GM21381 (cell line): ENCODE measurements around the gene LRRTM2.
"Not testable (repeated sequence)": the region's sequence is repeated elsewhere in the genome, so short reads cannot be mapped to it uniquely, and the experiment has no call there.

Source experiments
- ATAC-seq: cut with Tn5 transposase; IDR thresholded peaks from one replicate; pipeline ENCODE4 v1.9.1; 2021; ENCODE audit warnings: mild to moderate bottlenecking, moderate library complexity; ENCODE audit not compliant: unreplicated experiment

Gene LRRTM2, protein sequence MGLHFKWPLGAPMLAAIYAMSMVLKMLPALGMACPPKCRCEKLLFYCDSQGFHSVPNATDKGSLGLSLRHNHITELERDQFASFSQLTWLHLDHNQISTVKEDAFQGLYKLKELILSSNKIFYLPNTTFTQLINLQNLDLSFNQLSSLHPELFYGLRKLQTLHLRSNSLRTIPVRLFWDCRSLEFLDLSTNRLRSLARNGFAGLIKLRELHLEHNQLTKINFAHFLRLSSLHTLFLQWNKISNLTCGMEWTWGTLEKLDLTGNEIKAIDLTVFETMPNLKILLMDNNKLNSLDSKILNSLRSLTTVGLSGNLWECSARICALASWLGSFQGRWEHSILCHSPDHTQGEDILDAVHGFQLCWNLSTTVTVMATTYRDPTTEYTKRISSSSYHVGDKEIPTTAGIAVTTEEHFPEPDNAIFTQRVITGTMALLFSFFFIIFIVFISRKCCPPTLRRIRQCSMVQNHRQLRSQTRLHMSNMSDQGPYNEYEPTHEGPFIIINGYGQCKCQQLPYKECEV

DNA sequence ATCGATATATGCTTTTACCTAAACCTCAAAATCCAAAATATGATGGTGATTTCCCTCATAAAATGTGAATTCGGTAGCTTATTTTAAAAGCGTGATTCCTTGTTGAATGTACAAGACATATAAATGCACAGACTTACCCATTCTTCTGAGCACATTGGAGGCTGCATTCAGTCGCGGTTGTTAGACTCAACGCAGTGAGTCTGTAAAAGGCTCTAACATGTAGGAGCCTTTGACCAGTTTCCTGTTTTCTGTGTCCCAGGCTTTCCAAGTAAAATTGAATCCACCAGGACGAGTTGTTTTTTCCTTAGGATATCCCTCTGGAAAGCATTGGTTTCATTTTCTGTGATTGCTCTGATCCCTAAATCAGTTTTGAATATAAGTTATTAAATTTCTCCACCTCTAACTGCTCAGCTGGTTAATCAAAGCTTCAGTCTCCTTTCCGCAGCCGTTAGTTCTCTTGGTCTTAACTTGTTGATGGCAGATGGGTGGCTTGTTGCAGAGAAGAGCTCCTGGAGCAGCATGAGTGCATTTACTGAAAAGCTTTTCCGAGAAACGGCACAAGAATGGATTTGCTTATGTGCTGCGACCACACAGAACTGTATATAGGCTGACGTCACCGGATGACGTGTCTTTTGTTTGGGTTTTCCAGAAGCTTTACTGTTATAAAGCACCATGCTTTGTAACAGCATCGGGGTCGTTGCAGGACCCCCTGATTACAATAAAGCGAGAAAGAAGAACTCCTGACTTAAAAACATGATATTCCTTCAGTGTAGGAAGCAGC is at the start of gene LRRTM2:
LRRTM2 (minus strand) TSS at position 565 of the 781 bp plus-strand sequence; CDS start at position 141, 424 bp downstream.
- no peak for ATAC-seq

DNA sequence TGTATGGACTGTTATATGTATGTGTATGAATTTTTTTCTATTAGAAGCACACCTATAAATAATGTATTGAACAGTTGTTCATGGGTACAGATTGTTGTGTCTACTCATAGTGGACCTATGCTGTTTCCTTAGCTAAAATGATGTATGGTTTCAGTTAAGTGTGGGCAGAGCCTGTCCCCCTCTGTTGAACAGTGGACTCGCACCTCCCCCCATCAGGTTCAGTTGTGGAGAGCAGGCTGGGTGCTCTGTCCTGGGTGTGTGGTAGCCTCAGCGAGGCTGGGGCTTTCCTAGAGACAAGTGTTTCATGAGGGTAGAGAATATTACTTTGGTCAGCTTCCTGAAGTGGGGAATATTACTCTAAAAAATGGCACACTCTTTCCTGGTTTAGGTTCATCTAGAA is 47.4 kb upstream of the LRRTM2 start:
- no peak for ATAC-seq

DNA sequence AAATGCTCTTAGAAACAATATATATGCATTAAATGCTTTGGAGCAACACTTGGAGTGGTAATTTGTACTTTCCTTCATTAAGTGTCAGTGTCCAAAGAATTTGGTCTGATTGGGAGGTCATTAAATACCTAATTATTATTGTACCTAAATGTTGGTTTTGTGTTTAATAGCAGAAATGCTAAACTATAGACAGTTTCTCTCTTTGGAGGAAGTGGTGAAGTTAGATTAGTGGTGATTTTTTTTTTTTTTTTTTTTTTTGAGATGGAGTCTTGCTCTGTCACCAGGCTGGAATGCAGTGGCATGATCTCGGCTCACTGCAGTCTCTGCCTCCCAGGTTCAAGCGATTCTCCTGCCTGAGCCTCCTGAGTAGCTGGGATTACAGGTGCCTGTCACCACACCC is 46.2 kb upstream of the LRRTM2 start:
- not testable (repeated sequence) for ATAC-seq

DNA sequence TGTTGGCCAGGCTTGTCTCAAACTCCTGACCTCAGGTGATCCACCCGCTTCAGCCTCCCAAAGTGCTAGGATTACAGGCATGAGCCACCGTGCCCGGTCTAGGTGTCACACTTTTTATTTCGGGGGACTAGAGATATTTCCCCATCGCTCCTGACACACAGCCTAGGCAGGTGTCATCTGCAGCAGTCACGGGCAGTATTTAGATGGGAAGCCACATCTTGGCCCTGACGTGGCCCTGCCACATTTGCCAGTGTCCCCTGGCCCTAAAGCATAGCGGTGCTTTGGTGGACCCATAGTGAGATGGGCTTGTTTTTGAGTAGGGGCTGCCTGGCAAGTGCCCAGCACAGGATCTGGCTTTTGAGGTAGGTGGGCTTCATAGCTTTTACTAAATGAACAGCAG is 45.0 kb upstream of the LRRTM2 start:
- ATAC-seq: no peak

DNA sequence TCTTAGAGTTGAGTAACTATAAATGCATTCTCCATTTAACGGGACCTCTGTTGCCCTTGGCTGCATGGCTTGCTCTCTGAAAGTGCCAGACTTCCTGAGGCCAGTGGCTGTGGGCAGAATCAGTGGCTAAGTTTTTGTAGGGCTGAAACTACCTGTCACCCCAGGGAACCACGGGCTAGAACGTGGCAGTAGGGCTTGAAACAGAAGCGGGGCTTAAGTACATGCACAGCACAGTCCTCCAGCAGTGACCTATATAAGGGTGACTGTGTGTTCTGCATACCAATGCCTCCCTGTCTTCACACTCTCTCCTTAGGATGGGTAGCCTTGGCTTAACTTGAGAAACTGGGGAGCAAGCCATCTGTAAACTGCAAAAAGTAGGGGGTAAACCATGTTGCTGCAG is 43.6 kb upstream of the LRRTM2 start:
- no peak for ATAC-seq

DNA sequence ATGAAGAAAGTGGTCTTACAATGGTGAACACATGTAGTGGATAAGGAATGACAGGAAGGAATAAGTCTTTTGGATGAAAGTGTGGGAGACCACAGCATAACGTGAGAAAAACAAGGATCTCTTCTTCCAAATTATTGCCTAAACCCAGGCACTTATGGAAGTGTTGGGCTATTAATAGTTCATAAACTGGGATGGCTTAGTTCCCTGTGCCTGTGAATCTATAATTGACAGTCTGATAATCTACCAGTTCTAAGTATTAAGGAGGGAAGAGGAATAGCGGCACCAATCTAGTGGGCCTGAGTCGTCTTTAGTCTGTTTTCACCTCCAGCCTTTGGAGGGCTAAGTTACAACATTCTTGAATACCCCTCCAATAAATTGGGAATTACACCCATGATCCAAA is 39.2 kb upstream of the LRRTM2 start:
- ATAC-seq: no peak

DNA sequence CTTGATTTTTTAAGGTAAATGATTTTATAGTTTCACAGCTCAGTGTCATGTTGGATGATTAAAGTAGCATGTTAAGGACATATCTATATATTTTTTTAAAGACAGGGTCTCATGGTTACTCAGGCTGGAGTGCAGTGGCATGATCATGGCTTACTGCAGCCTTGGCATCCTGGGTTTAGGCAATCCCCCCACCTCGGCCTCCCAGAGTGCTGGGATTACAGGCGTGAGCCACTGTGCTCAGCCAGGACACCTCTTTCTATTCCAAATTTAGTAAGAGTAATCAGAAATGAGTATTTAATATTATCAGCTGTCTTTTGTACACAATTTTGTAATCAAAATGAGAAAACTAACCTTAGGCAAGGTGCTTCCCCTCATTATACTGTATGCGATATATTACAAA is 38.6 kb upstream of the LRRTM2 start:
- no peak for ATAC-seq

DNA sequence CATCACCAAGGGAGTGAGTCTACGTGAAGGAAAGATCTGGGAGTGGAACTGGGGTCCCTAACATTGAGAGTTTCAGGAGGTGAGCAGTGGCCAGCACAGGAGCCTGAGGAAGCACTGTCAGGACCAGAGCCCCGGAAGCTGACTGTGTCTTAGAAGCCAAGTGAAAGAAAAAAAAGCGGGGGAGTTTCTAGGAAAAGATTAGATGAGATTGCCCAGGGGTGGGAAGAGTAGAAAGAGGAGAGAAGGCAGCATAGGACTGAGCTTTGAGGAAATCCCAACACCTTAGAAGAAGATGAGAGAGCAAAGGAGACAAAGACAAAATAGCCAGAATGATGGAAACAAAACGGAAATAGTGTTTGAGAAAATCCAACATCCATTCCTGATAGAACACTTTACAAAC is 37.0 kb upstream of the LRRTM2 start:
- ATAC-seq: no peak

DNA sequence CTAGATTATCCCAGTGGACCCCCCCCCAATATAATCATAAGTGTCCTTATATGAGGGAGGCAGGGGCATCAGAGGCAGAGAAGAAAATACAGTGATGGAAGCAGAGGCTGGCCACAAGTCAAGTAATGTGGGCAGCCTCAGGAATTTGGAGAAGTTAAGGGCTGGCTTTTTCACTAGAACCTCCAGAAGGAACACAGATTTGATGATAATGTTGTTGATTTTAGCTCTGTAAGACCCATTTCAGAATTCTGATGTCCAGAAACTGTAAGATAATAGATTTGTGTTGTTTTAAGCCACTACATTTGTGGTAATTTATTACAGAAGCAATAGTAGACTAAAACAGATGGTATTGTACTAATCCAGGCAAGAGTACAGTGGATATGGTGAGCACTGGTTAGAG is 36.3 kb upstream of the LRRTM2 start:
- ATAC-seq: no peak

DNA sequence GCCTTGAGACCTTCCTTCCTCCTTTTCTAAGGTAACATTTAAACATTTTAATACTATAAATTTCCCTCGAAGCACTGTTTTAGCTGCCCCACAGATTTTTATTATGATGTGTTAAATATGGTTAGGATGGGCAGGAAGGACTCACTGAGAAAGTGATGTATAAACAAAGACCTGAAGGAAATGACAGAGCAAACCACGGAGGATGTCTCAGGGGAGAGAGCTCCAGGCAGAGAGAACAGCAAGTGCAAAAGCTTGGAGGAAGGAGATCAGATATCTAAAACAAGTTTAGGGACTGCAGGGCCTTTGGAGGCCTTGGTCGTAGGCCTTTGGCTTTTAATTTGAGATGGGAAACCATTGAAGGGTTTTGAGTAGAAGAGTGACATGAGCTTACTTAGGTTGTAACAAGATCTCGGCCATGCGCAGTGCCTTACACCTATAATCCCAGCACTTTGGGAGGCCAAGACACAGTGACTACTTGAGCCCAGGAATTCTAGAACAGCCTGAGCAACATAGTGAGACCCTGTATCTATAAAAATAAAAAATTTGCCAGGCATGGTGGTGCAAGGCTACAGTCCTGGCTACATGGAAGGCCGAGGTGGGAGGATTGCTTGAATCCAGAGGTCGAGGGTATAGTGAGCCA is 35.5 kb upstream of the LRRTM2 start:
- ATAC-seq: no peak

DNA sequence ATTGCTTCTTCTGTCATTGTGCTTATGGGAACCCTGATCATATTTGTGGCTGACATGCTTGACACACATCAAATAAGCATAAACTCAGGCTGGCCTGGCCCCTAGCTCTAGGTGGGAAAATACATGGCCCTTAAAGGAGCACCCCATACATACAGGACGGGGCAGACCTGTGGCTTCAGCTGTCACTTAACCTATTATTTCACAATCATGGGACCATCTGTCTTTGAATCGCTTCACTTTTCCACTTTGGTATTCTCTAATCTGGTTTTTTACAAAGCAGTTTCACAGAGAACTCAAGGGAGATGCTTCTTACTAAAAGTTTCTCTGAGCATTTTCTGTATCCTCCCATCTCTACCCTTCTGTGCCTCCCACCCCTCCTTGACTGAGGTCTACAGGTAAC is 34.6 kb upstream of the LRRTM2 start:
- ATAC-seq: no peak

DNA sequence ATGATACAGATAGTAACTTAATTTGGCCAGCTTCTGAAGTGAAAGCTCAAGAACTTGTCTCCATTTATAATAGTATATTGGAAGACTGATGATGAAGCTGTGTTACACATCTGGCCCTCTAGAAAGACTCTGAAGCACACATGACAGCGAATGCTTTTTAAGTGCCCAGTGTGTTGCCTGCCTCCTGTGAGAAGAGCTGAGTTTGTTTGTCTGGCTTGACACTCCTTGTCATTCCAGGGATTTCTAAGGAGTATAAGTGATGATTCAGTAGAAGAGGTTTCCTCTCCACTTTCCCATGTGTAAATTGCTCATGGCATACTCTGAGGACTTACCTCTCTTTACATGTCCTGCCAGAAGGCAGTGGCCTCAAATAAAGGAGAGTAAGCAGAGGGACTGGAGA is 30.4 kb upstream of the LRRTM2 start:
- no peak for ATAC-seq

DNA sequence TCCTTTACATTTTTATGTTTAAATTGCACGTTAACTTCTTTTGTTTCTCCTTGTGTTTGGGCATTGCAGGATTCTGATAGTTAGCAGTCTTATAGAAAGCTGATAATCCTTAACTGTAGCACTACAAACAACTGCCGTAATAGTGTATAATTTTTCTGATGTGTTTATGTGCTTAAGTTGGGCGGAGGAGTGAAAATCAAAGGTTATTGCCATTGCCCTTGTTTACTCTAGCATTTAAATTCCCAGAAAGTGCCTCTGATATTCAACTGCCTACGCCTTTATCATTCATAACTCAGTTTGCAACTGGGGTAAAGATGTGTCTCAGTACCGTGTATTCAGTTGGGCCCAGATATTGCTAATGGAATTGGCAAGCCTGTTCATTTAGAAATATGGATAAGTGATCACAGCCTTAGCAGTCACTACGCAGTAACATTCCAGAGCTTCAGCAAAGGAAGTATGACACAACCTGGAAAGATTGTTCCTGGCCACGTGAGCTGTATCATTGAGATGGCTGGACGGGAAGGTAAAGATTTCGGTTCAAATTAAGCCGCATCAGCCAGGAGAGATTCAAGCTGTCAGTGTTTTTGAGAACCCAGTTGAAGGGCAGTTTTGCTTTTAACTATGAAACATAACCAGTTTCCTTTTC is 28.1 kb upstream of the LRRTM2 start:
- ATAC-seq: no peak

DNA sequence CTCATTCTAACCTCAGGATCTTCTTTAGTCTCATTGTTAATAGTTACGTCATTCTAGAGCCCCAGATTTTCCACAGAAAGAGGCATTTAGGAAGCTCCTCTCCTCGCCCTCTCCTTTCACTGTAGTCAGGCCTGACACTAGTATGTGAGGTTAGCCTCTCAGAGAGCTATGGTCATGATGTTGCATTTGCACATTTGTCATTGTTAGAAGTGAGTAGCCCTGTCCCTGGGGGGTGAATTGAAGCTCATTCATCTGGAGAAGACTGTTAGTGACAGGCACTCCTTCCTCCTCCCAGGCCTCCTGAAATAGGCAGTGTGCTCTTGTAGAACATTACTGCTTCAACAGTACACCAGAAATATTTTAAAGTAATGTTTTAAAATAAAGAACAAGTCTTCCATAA is 26.6 kb upstream of the LRRTM2 start:
- no peak for ATAC-seq

DNA sequence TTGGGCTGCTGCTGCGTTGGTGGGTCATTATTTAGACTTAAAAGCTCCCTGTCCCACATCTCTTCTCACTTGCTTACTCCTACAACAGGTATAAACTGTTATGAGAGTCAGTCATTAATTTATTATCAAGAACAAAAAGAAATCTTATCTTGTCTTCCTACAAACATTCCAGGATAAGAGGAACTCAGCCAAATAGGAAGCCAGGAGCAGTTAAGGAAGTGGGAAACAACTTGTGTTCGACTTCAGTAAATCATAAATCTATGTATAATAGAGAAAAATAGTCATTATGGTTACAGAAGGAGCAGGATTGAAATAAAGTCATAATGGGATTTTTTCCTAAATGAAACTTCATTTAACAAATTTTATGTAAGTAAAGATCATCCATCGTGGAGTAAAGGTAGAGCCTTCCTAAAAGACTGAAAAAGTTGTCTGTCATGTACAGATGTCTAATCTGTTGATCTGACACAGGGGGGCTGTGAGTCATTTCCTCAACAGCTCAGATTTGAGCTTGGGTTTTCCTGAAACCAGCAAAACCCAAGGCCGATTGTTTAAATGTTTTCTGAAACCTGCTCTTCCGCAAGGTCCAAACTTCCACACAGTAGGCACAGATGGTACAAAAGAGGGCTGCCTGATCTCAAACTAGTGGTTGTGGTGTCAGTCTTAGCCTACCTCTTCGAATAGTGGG is 25.3 kb upstream of the LRRTM2 start:
- no peak for ATAC-seq

DNA sequence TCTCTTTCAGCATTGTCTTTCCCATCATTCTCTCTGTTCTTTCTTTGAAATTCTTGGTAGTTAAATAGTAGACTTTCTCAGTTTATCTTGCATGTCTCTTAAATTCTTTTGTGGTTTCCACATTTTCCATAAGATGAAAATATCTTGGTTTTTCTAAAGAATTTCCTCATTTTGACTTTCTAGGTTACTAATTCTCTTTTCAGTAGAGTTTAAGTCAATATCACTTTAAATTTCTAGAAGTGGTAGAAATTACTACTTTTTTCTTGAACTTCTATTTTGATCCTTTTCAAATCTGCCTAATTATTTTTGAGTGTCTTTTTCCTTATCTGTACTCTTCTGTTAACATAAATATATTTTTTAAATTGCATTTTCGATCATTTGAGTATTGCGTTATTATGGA is 23.6 kb upstream of the LRRTM2 start:
- no peak for ATAC-seq

DNA sequence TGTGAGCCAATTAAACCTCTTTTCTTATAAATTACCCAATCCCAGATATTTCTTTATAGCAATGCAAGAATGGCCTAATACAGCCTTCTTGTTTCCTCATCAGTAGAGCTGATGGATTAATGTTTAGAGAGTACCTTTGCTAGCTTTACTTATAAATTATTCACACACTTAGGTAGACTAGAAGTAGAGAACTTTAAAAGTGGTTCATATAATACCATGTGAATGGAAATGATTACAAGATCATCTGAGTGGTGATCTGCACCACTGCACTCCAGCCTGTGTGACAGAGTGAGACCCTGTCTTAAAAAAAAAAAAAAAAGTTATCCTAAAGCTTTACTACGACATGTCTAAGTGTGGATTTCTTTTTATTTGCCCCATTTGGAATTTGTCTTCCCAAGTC is 23.2 kb upstream of the LRRTM2 start:
- ATAC-seq: no peak

DNA sequence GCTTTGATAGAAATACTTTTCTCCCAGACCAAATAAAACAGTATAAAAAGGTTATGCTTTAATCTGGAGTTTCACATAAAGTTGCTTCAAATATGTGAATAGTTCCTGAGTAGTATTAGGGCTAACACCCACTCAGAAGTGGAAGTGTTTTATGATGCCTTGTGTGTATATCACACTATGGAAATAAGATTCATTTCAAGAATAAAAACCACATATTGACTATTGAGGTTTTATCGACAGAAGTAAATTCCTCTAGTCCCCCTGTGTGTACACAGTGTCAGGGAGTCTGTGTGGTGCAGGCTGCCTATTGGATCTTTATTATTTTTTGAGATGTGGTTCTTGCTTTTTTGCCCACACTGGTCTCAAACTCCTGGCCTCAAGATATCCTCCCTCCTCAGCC is 20.8 kb upstream of the LRRTM2 start:
- ATAC-seq: no peak

DNA sequence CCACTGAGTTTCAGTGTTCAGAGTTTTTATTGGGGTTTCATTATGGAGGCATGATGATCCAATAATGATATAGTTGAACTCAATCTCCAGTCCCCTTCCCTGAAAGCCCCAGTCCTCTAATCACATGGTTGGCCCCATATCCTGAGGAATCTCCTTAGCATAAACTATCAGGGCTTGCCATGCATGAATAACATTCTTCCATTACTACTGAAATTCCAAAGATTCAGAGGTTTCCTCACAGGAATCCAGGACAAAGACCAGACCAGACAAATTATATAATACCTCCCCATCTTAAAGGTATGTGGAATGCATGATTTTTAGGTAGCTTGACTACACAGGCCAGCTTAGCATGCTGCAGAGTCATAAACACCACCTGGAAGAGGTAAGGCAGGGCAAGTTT is 15.5 kb upstream of the LRRTM2 start:
- no peak for ATAC-seq

DNA sequence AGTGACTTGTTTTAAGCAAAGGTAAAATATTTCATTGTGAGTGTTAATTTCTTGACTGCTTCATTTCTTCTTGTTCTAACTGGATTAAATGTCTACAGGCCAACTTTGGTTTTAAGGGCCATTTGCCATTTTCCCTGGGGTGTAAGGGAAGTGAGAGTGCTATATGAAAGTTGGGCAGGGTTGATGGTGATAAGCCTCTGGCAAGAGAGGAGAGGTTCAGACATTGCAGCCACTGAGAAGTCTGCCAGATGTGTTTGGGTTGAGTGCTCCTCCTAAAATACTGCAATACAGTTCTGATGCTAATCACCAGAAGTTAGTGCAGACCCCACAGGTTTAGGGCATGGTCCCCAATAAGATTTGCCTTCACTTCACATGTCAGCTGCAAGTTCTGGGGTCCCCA is 14.9 kb upstream of the LRRTM2 start:
- no peak for ATAC-seq

DNA sequence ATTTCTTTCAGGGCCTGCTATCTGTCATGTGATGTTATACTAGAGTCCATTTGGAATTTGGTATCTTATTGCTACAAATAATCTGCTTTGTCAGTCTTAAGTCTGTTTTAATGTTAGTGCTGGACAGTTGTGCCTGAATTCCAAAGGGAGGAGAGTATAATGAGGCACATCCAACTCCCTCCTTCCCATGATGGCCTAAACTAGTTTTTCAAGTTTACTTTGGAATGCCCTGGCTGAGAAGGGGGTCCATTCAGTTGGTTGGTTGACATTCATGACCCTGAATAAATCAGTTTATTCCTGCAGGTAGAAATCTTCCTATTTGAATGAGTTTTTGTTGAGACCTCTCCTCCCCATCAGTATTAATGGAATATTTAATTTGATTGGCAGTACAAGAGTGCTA is 9.4 kb upstream of the LRRTM2 start:
- ATAC-seq: no peak
